GM21360 (cell line): ENCODE measurements around the gene PHLDA1.

Experiments
- ATAC-seq: cut with Tn5 transposase; IDR thresholded peaks from one replicate; pipeline ENCODE4 v1.9.1; 2021; ENCODE audit warnings: mild to moderate bottlenecking, moderate library complexity; ENCODE audit not compliant: unreplicated experiment

PHLDA1 gene

GRCh38 chr12:76031414-76032042 is at the start of gene PHLDA1:
Gene PHLDA1 (minus strand): TSS chr12:76031776.
- ATAC-seq, result peak; percentile 84

- no peak for ATAC-seq
Measured at GRCh38 chr12:76080729-76081415, 49.3 kb upstream of the PHLDA1 start.

GRCh38 chr12:76080017-76080728 is 48.6 kb upstream of the PHLDA1 start:
- ATAC-seq, result no peak

GRCh38 chr12:76078748-76079147 is 47.2 kb upstream of the PHLDA1 start:
- no peak for ATAC-seq

GRCh38 chr12:76075448-76075847 is 43.9 kb upstream of the PHLDA1 start:
- no peak for ATAC-seq

- no peak for ATAC-seq
Measured at GRCh38 chr12:76074701-76075336, 43.2 kb upstream of the PHLDA1 start.

GRCh38 chr12:76073561-76073960 is 42.0 kb upstream of the PHLDA1 start:
- no peak for ATAC-seq

GRCh38 chr12:76072568-76072967 is 41.0 kb upstream of the PHLDA1 start:
- ATAC-seq, result no peak

- no peak for ATAC-seq
Measured at GRCh38 chr12:76069339-76069738, 37.8 kb upstream of the PHLDA1 start.

GRCh38 chr12:76065917-76066316 is 34.3 kb upstream of the PHLDA1 start:
- ATAC-seq, result no peak

- ATAC-seq, result no peak
Measured at GRCh38 chr12:76064904-76065303, 33.3 kb upstream of the PHLDA1 start.

- no peak for ATAC-seq
Measured at GRCh38 chr12:76060111-76060510, 28.5 kb upstream of the PHLDA1 start.

- ATAC-seq, result no peak
Measured at GRCh38 chr12:76057326-76057725, 25.8 kb upstream of the PHLDA1 start.

GRCh38 chr12:76055393-76055792 is 23.8 kb upstream of the PHLDA1 start:
- ATAC-seq, result no peak

- no peak for ATAC-seq
Measured at GRCh38 chr12:76049575-76050251, 18.1 kb upstream of the PHLDA1 start.

- no peak for ATAC-seq
Measured at GRCh38 chr12:76047742-76048141, 16.2 kb upstream of the PHLDA1 start.

GRCh38 chr12:76047060-76047459 is 15.5 kb upstream of the PHLDA1 start:
- no peak for ATAC-seq

- no peak for ATAC-seq
Measured at GRCh38 chr12:76043377-76043776, 11.8 kb upstream of the PHLDA1 start.

GRCh38 chr12:76042147-76042546 is 10.6 kb upstream of the PHLDA1 start:
- ATAC-seq, result no peak

- ATAC-seq, result no peak
Measured at GRCh38 chr12:76041406-76041805, 9.8 kb upstream of the PHLDA1 start.

- ATAC-seq, result no peak
Measured at GRCh38 chr12:76040461-76040860, 8.9 kb upstream of the PHLDA1 start.
